GM23248 (cell line): ENCODE results near the gene IFNK. TPM values are rescaled to one million over a fixed set of nuclear protein-coding genes. Genes with fewer than 3 reads are reported as not detected.
A peak's percentile ranks its signal among the peaks of the same experiment; 100 is the strongest.

Experiments
- DNase-seq: peaks from one replicate; pipeline ENCODE4 v3.0.0-alpha.2; 2015
- H2AFZ ChIP-seq: fragments of 200-600 bp; sonication (generic); 2 replicates; pipeline ENCODE4 v1.6.1; 2016; ENCODE audit warnings: antibody characterized with exemption
- H3F3A ChIP-seq: fragments of 200-600 bp; sonication (generic); 2 replicates; pipeline ENCODE4 v1.6.1; 2016; ENCODE audit warnings: mild to moderate bottlenecking, antibody characterized with exemption, mixed run types; ENCODE audit not compliant: insufficient read depth
- H3K27ac ChIP-seq: fragments of 200-600 bp; sonication (generic); 2 replicates; pipeline ENCODE4 v1.5.1; 2016; ENCODE audit warnings: mild to moderate bottlenecking
- H3K27me3 ChIP-seq: fragments of 200-600 bp; sonication (generic); replicated peaks from 2 replicates; pipeline ENCODE4 v1.6.1; 2016; ENCODE audit warnings: mild to moderate bottlenecking; ENCODE audit not compliant: insufficient read depth
- H3K36me3 ChIP-seq: fragments of 200-600 bp; sonication (generic); 2 replicates; pipeline ENCODE4 v1.6.1; 2016; ENCODE audit warnings: low read depth, mild to moderate bottlenecking
- H3K4me1 ChIP-seq: fragments of 200-600 bp; sonication (generic); 2 replicates; pipeline ENCODE4 v1.6.1; 2016; ENCODE audit warnings: mild to moderate bottlenecking; ENCODE audit not compliant: insufficient read depth
- H3K4me2 ChIP-seq: fragments of 200-600 bp; sonication (generic); one replicate; pipeline ENCODE4 v1.6.1; 2016; ENCODE audit warnings: mild to moderate bottlenecking; ENCODE audit not compliant: unreplicated experiment
- H3K4me3 ChIP-seq: fragments of 200-600 bp; sonication (generic); 2 replicates; pipeline ENCODE4 v1.5.1; 2016; ENCODE audit warnings: mild to moderate bottlenecking
- H3K79me2 ChIP-seq: fragments of 200-600 bp; sonication (generic); 2 replicates; pipeline ENCODE4 v1.6.1; 2016; ENCODE audit warnings: mild to moderate bottlenecking; ENCODE audit not compliant: insufficient read depth
- H3K9ac ChIP-seq: fragments of 200-600 bp; sonication (generic); 2 replicates; pipeline ENCODE4 v1.6.1; 2016; ENCODE audit warnings: mild to moderate bottlenecking
- H3K9me2 ChIP-seq: fragments of 200-600 bp; sonication (generic); 2 replicates; pipeline ENCODE4 v1.6.1; 2016; ENCODE audit warnings: mixed run types, mild to moderate bottlenecking, moderate library complexity; ENCODE audit not compliant: insufficient read depth
- H3K9me3 ChIP-seq: fragments of 200-600 bp; sonication (generic); one replicate; pipeline ENCODE4 v1.6.1; 2017; ENCODE audit warnings: low read depth
- H4K20me1 ChIP-seq: fragments of 200-600 bp; sonication (generic); 2 replicates; pipeline ENCODE4 v1.6.0; 2016; ENCODE audit not compliant: insufficient read depth
- EZH2 ChIP-seq: fragments of 200-600 bp; sonication (generic); IDR thresholded peaks from 2 replicates; pipeline ENCODE4 v1.6.1; 2018; ENCODE audit warnings: antibody characterized with exemption, mild to moderate bottlenecking; ENCODE audit not compliant: insufficient read depth, poor library complexity, severe bottlenecking
- EZH2phosphoT487 ChIP-seq: fragments of 200-600 bp; sonication (generic); IDR thresholded peaks from 2 replicates; pipeline ENCODE4 v1.6.1; 2018; ENCODE audit warnings: antibody characterized with exemption, moderate library complexity, mild to moderate bottlenecking, low read depth; ENCODE audit not compliant: insufficient read depth
- WGBS, 2 experiments: methylation state at CpG; one replicate each; pipeline ENCODE4 v1.1.6; 2015 to 2017; ENCODE audit warnings: low lambda C conversion rate in 2 of 2, low coverage in 1 of 2; ENCODE audit errors: missing lambda C conversion rate in 2 of 2; 5-methylcytosine and 5-hydroxymethylcytosine counted together
- in situ Hi-C: fragments of 300-500 bp; cut with MboI; formaldehyde crosslinking; loops from 2 replicates; pipeline ENCODE4 v1.15.0; 2020
- polyA plus RNA-seq: library from polyadenylated mRNA; unstranded; fragments of >200 nt; fragmentation: Nextera tagmentation; extraction: Ambion mirVana; gene quantifications from 2 replicates; pipeline ENCODE4 v1.2.1, GENCODE V29; 2016
- total RNA-seq: library from RNA; depleted of rRNA; stranded (reverse); fragments of >200 nt; shearing (Covaris generic); gene quantifications from 2 replicates; pipeline ENCODE4 v1.2.3, GENCODE V29; 2014; rRNA removed

IFNK gene
- total and polyA plus RNA-seq, 2 experiments from 2014 or later = not detected

DNA sequence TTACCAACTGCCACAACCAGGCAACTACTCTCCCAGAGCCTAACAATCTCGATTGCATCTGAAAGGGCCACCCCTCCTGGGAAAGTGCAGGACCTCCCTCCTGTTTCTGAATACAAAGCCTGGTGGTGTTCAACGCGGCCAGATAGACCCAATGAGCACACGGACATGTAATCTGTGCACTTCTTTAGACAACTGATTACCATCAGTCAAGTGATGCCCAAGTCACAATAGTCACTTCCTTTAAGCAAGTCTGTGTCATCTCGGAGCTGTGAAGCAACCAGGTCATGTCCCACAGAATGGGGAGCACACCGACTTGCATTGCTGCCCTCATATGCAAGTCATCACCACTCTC is 48.5 kb downstream of the IFNK start:
- H3K4me2 ChIP-seq = peak overlapping the region; percentile 88
- WGBS, 2 experiments = 1 to 3% methylated on average over 6 of the region's 6 CpGs
- no peaks in the 10 kb centered on the region for H3K27me3 ChIP-seq
- H3K27ac ChIP-seq = peak overlapping the region; percentile 85
- H3F3A ChIP-seq = peaks cover 13% of the 10 kb centered on the region; the same call in 1 of the 2 replicates
- H2AFZ ChIP-seq = peak overlapping the region; percentile 87
- peaks cover 7% of the 10 kb centered on the region; the same call in 1 of the 2 replicates for H3K4me1 ChIP-seq
- no peak for TF ChIP-seq EZH2phosphoT487
- TF ChIP-seq EZH2 = no peak
- H3K4me3 ChIP-seq = peak overlapping the region; percentile 75
- peak; percentile 74 for DNase-seq
- in situ Hi-C loops = no loop called here
- no peaks in the 10 kb centered on the region for H3K79me2 ChIP-seq
- H3K9me3 ChIP-seq = no peaks in the 10 kb centered on the region
- H4K20me1 ChIP-seq = no peaks in the 10 kb centered on the region
- H3K9ac ChIP-seq = peak overlapping the region; percentile 86
- H3K9me2 ChIP-seq = no peaks in the 10 kb centered on the region
- no peaks in the 10 kb centered on the region for H3K36me3 ChIP-seq

DNA sequence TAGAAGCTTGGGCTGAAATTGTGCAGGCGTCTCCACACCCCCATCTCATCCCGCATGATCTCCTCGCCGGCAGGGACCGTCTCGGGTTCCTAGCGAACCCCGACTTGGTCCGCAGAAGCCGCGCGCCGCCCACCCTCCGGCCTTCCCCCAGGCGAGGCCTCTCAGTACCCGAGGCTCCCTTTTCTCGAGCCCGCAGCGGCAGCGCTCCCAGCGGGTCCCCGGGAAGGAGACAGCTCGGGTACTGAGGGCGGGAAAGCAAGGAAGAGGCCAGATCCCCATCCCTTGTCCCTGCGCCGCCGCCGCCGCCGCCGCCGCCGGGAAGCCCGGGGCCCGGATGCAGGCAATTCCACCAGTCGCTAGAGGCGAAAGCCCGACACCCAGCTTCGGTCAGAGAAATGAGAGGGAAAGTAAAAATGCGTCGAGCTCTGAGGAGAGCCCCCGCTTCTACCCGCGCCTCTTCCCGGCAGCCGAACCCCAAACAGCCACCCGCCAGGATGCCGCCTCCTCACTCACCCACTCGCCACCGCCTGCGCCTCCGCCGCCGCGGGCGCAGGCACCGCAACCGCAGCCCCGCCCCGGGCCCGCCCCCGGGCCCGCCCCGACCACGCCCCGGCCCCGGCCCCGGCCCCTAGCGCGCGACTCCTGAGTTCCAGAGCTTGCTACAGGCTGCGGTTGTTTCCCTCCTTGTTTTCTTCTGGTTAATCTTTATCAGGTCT is 49.0 kb downstream of the IFNK start, which contains the start of gene C9orf72:
TSS of gene C9orf72 (minus strand) at position 564 of the 716 bp plus-strand sequence. CDS start 6,361 bp downstream, outside the sequence.
- in situ Hi-C loops = no loop called here
- H2AFZ ChIP-seq = peak within 1 kb of the TSS; percentile 90
- H3K27me3 ChIP-seq = no peaks in the 10 kb centered on the region
- H3K36me3 ChIP-seq = no peaks in the 10 kb centered on the region
- H3F3A ChIP-seq = peaks cover 13% of the 10 kb centered on the region; the same call in 1 of the 2 replicates
- H3K9me2 ChIP-seq = no peaks in the 10 kb centered on the region
- peak within 1 kb of the TSS; percentile 85 for H3K27ac ChIP-seq
- no peaks in the 10 kb centered on the region for H4K20me1 ChIP-seq
- H3K9me3 ChIP-seq = no peaks in the 10 kb centered on the region
- WGBS, 2 experiments = 1% methylated on average over 51 to 69 of the region's 72 CpGs
- peaks cover 7% of the 10 kb centered on the region; the same call in 1 of the 2 replicates for H3K4me1 ChIP-seq
- peak; percentile 83 for DNase-seq
- no peaks in the 10 kb centered on the region for H3K79me2 ChIP-seq
- H3K9ac ChIP-seq = peak within 1 kb of the TSS; percentile 86
- H3K4me3 ChIP-seq = peak within 1 kb of the TSS; percentile 75
- no peak for TF ChIP-seq EZH2phosphoT487
- TF ChIP-seq EZH2 = no peak
- peak within 1 kb of the TSS; percentile 88 for H3K4me2 ChIP-seq

DNA sequence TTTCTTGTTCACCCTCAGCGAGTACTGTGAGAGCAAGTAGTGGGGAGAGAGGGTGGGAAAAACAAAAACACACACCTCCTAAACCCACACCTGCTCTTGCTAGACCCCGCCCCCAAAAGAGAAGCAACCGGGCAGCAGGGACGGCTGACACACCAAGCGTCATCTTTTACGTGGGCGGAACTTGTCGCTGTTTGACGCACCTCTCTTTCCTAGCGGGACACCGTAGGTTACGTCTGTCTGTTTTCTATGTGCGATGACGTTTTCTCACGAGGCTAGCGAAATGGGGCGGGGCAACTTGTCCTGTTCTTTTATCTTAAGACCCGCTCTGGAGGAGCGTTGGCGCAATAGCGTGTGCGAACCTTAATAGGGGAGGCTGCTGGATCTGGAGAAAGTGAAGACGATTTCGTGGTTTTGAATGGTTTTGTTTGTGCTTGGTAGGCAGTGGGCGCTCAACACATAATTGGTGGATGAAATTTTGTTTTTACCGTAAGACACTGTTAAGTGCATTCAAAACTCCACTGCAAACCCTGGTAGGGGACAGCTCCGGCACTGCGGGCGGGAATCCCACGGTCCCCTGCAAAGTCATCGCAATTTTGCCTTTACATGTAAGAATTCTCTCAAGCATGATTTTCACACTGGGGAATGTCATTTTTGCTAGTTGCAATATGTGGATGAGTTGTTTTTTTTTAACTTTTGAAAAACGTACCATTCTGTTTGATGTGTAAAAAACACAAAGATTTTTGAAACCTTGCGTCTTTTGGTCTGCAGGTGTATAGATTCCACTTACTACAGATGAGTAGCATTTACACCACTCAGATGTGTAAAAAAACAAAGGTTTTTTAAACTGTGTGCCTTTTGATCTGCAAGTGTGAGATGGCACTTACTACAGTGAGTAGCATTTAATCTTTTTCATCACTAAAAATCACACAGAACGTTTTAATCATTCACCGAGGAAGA is 49.8 kb downstream of the IFNK start:
- DNase-seq = peak; percentile 99
- Histone ChIP-seq H3K9me3 (no peaks in the 10 kb centered on the region), H3F3A (peaks cover 13% of the 10 kb centered on the region; the same call in 1 of the 2 replicates), H3K4me1 (peaks cover 7% of the 10 kb centered on the region; the same call in 1 of the 2 replicates), H3K9ac (peak overlapping the region; percentile 86), H3K36me3 (no peaks in the 10 kb centered on the region), H3K27ac (peak overlapping the region; percentile 85), H2AFZ (peak overlapping the region; percentile 90), H3K27me3 (no peaks in the 10 kb centered on the region), H3K4me2 (peak overlapping the region; percentile 88), H4K20me1 (no peaks in the 10 kb centered on the region), H3K4me3 (peak overlapping the region; percentile 75), H3K9me2 (no peaks in the 10 kb centered on the region), H3K79me2 (no peaks in the 10 kb centered on the region)
- WGBS, 2 experiments = 4 to 5% methylated on average over 35 of the region's 35 CpGs
- TF ChIP-seq EZH2phosphoT487 (no peak), EZH2 (no peak)
- in situ Hi-C loops = no loop called here

Other genes with a start within 250 kb of the IFNK start
- not detected in 2 replicates for gene EQTN, start 227.1 kb upstream of the IFNK start, total RNA-seq
- not detected in 2 replicates for gene EQTN, start 227.1 kb upstream of the IFNK start, polyA plus RNA-seq
- not detected in 2 replicates for gene MOB3B, start 5.5 kb downstream of the IFNK start, total RNA-seq
- gene MOB3B, start 5.5 kb downstream of the IFNK start, polyA plus RNA-seq = 0.06 and 0.08 TPM in 2 replicates
- gene C9orf72, start 49.2 kb downstream of the IFNK start, total RNA-seq = 4.0 and 5.1 TPM in 2 replicates
- 3.3 and 3.6 TPM in 2 replicates for gene C9orf72, start 49.2 kb downstream of the IFNK start, polyA plus RNA-seq